ENCODE measurements around the gene EMID1.

EMID1 gene

GRCh38 chr22:29194184-29194583 lies 11.5 kb upstream of the EMID1 start:
- Histone ChIP-seq H3K27me3 (replicated peaks; ENCODE audit: control insufficient read depth, insufficient read depth, low read length, poor library complexity, severe bottlenecking) (no peaks in the 10 kb centered on the region), H3K9me3 (ENCODE audit: control insufficient read depth, low read length) (no peaks in the 10 kb centered on the region), H3K4me3 (ENCODE audit: insufficient read depth, low read depth, low read length, poor library complexity, severe bottlenecking) (no peak overlapping the region), H3K27ac (ENCODE audit: insufficient read depth, low read length, poor library complexity, severe bottlenecking) (no peak overlapping the region), H3K36me3 (ENCODE audit: control insufficient read depth, insufficient read depth, low read length) (no peaks in the 10 kb centered on the region), H3K4me1 (ENCODE audit: control insufficient read depth, insufficient read depth, low read length, poor library complexity, severe bottlenecking) (no peaks in the 10 kb centered on the region)
- DNase-seq = no peak

GRCh38 chr22:29195118-29195963 lies 10.4 kb upstream of the EMID1 start:
- H3K4me3 ChIP-seq (ENCODE audit: insufficient read depth, low read depth, low read length, poor library complexity, severe bottlenecking) = no peak overlapping the region
- no peaks in the 10 kb centered on the region for H3K36me3 ChIP-seq (ENCODE audit: control insufficient read depth, insufficient read depth, low read length)
- no peaks in the 10 kb centered on the region for H3K27me3 ChIP-seq (replicated peaks; ENCODE audit: control insufficient read depth, insufficient read depth, low read length, poor library complexity, severe bottlenecking)
- H3K9me3 ChIP-seq (ENCODE audit: control insufficient read depth, low read length) = no peaks in the 10 kb centered on the region
- no peak overlapping the region for H3K27ac ChIP-seq (ENCODE audit: insufficient read depth, low read length, poor library complexity, severe bottlenecking)
- DNase-seq = no peak
- no peaks in the 10 kb centered on the region for H3K4me1 ChIP-seq (ENCODE audit: control insufficient read depth, insufficient read depth, low read length, poor library complexity, severe bottlenecking)

GRCh38 chr22:29195964-29196666 lies 9.6 kb upstream of the EMID1 start:
- H3K27me3 ChIP-seq (replicated peaks; ENCODE audit: control insufficient read depth, insufficient read depth, low read length, poor library complexity, severe bottlenecking) = no peaks in the 10 kb centered on the region
- H3K27ac ChIP-seq (ENCODE audit: insufficient read depth, low read length, poor library complexity, severe bottlenecking) = no peak overlapping the region
- H3K4me3 ChIP-seq (ENCODE audit: insufficient read depth, low read depth, low read length, poor library complexity, severe bottlenecking) = no peak overlapping the region
- H3K4me1 ChIP-seq (ENCODE audit: control insufficient read depth, insufficient read depth, low read length, poor library complexity, severe bottlenecking) = no peaks in the 10 kb centered on the region
- H3K36me3 ChIP-seq (ENCODE audit: control insufficient read depth, insufficient read depth, low read length) = no peaks in the 10 kb centered on the region
- DNase-seq = no peak
- H3K9me3 ChIP-seq (ENCODE audit: control insufficient read depth, low read length) = no peaks in the 10 kb centered on the region

GRCh38 chr22:29197096-29197495 lies 8.6 kb upstream of the EMID1 start:
- DNase-seq = no peak
- Histone ChIP-seq H3K4me3 (ENCODE audit: insufficient read depth, low read depth, low read length, poor library complexity, severe bottlenecking) (no peak overlapping the region), H3K36me3 (ENCODE audit: control insufficient read depth, insufficient read depth, low read length) (no peaks in the 10 kb centered on the region), H3K4me1 (ENCODE audit: control insufficient read depth, insufficient read depth, low read length, poor library complexity, severe bottlenecking) (peaks cover 4% of the 10 kb centered on the region), H3K27ac (ENCODE audit: insufficient read depth, low read length, poor library complexity, severe bottlenecking) (no peak overlapping the region), H3K27me3 (replicated peaks; ENCODE audit: control insufficient read depth, insufficient read depth, low read length, poor library complexity, severe bottlenecking) (no peaks in the 10 kb centered on the region), H3K9me3 (ENCODE audit: control insufficient read depth, low read length) (no peaks in the 10 kb centered on the region)

GRCh38 chr22:29198240-29198639 lies 7.5 kb upstream of the EMID1 start:
- Histone ChIP-seq H3K27ac (ENCODE audit: insufficient read depth, low read length, poor library complexity, severe bottlenecking) (no peak overlapping the region), H3K4me1 (ENCODE audit: control insufficient read depth, insufficient read depth, low read length, poor library complexity, severe bottlenecking) (peaks cover 13% of the 10 kb centered on the region), H3K27me3 (replicated peaks; ENCODE audit: control insufficient read depth, insufficient read depth, low read length, poor library complexity, severe bottlenecking) (no peaks in the 10 kb centered on the region), H3K4me3 (ENCODE audit: insufficient read depth, low read depth, low read length, poor library complexity, severe bottlenecking) (no peak overlapping the region), H3K36me3 (ENCODE audit: control insufficient read depth, insufficient read depth, low read length) (no peaks in the 10 kb centered on the region), H3K9me3 (ENCODE audit: control insufficient read depth, low read length) (no peaks in the 10 kb centered on the region)
- no peak for DNase-seq

GRCh38 chr22:29199702-29200400 lies 5.8 kb upstream of the EMID1 start:
- Histone ChIP-seq H3K27me3 (replicated peaks; ENCODE audit: control insufficient read depth, insufficient read depth, low read length, poor library complexity, severe bottlenecking) (no peaks in the 10 kb centered on the region), H3K9me3 (ENCODE audit: control insufficient read depth, low read length) (no peaks in the 10 kb centered on the region), H3K4me3 (ENCODE audit: insufficient read depth, low read depth, low read length, poor library complexity, severe bottlenecking) (no peak overlapping the region), H3K27ac (ENCODE audit: insufficient read depth, low read length, poor library complexity, severe bottlenecking) (no peak overlapping the region), H3K36me3 (ENCODE audit: control insufficient read depth, insufficient read depth, low read length) (no peaks in the 10 kb centered on the region), H3K4me1 (ENCODE audit: control insufficient read depth, insufficient read depth, low read length, poor library complexity, severe bottlenecking) (peaks cover 13% of the 10 kb centered on the region)
- no peak for DNase-seq

GRCh38 chr22:29200901-29201300 lies 4.8 kb upstream of the EMID1 start:
- no peak overlapping the region for H3K27ac ChIP-seq (ENCODE audit: insufficient read depth, low read length, poor library complexity, severe bottlenecking)
- H3K4me1 ChIP-seq (ENCODE audit: control insufficient read depth, insufficient read depth, low read length, poor library complexity, severe bottlenecking) = peaks cover 13% of the 10 kb centered on the region
- H3K27me3 ChIP-seq (replicated peaks; ENCODE audit: control insufficient read depth, insufficient read depth, low read length, poor library complexity, severe bottlenecking) = peaks cover 3% of the 10 kb centered on the region
- no peaks in the 10 kb centered on the region for H3K9me3 ChIP-seq (ENCODE audit: control insufficient read depth, low read length)
- DNase-seq = no peak
- no peak overlapping the region for H3K4me3 ChIP-seq (ENCODE audit: insufficient read depth, low read depth, low read length, poor library complexity, severe bottlenecking)
- no peaks in the 10 kb centered on the region for H3K36me3 ChIP-seq (ENCODE audit: control insufficient read depth, insufficient read depth, low read length)

GRCh38 chr22:29201782-29202181 lies 3.9 kb upstream of the EMID1 start:
- H3K9me3 ChIP-seq (ENCODE audit: control insufficient read depth, low read length) = no peaks in the 10 kb centered on the region
- no peak for DNase-seq
- H3K27ac ChIP-seq (ENCODE audit: insufficient read depth, low read length, poor library complexity, severe bottlenecking) = no peak overlapping the region
- peaks cover 3% of the 10 kb centered on the region for H3K27me3 ChIP-seq (replicated peaks; ENCODE audit: control insufficient read depth, insufficient read depth, low read length, poor library complexity, severe bottlenecking)
- peaks cover 15% of the 10 kb centered on the region for H3K4me1 ChIP-seq (ENCODE audit: control insufficient read depth, insufficient read depth, low read length, poor library complexity, severe bottlenecking)
- no peak overlapping the region for H3K4me3 ChIP-seq (ENCODE audit: insufficient read depth, low read depth, low read length, poor library complexity, severe bottlenecking)
- H3K36me3 ChIP-seq (ENCODE audit: control insufficient read depth, insufficient read depth, low read length) = no peaks in the 10 kb centered on the region

- Histone ChIP-seq H3K27ac (ENCODE audit: insufficient read depth, low read length, poor library complexity, severe bottlenecking) (no peak overlapping the region), H3K4me1 (ENCODE audit: control insufficient read depth, insufficient read depth, low read length, poor library complexity, severe bottlenecking) (peaks cover 15% of the 10 kb centered on the region), H3K36me3 (ENCODE audit: control insufficient read depth, insufficient read depth, low read length) (no peaks in the 10 kb centered on the region), H3K27me3 (replicated peaks; ENCODE audit: control insufficient read depth, insufficient read depth, low read length, poor library complexity, severe bottlenecking) (peaks cover 3% of the 10 kb centered on the region), H3K9me3 (ENCODE audit: control insufficient read depth, low read length) (no peaks in the 10 kb centered on the region), H3K4me3 (ENCODE audit: insufficient read depth, low read depth, low read length, poor library complexity, severe bottlenecking) (no peak overlapping the region)
- peak in 2 of 3 donors; percentile 6 to 12 for DNase-seq
These were observed 3.2 kb upstream of the EMID1 start for GRCh38 chr22:29202212-29203192.
